GM12878 (cell line): ENCODE results near the gene AP5B1. TPM values are rescaled to one million over a fixed set of nuclear protein-coding genes. Genes with fewer than 3 reads are reported as not detected.

Source experiments
- ATAC-seq: fragments of 200-7000 bp; cut with Tn5 transposase; 3 replicates; pipeline ENCODE4 v1.9.1; 2020; ENCODE audit warnings: mild to moderate bottlenecking, moderate library complexity
- BruUV-seq: library from RNA; stranded (reverse); fragments of 400-500 nt; replicated peaks from 2 replicates; lab custom pipeline; 2021; lab: Mats Ljungman, UMichigan
- CTCF ChIA-PET: fragments of 300-600 bp; sonication (Branson Sonifier 250); formaldehyde crosslinking; extraction: SDS; loops from one replicate; lab custom pipeline; 2021; ENCODE audit warnings: inconsistent platforms; lab: Yijun Ruan, JAX
- POLR2A ChIA-PET: fragments of 350-600 bp; formaldehyde crosslinking; extraction: SDS; loops from one replicate; lab custom pipeline; 2021; ENCODE audit warnings: inconsistent platforms; lab: Charles Lee
- RAD21 ChIA-PET: fragments of 300-600 bp; sonication (Branson Sonifier 250); formaldehyde crosslinking; loops from one replicate; lab custom pipeline; 2023; ENCODE audit warnings: antibody characterized with exemption; ENCODE audit not compliant: unreplicated experiment; lab: Charles Lee
- SMC1A ChIA-PET: fragments of 300-600 bp; sonication (Branson Sonifier 250); formaldehyde crosslinking; loops from one replicate; lab custom pipeline; 2023; ENCODE audit not compliant: unreplicated experiment, uncharacterized antibody; lab: Charles Lee
- DNase-seq: peaks from one replicate; pipeline ENCODE4 v3.0.0-alpha.2; 2011; ENCODE audit warnings: low read depth, low spot score
- FAIRE-seq: peaks from 3 replicates; lab custom pipeline; 2011; peaks lifted over from hg19 to GRCh38; lab: Jason Lieb, UNC
- H2AFZ ChIP-seq: 2 replicates; pipeline ENCODE4 v1.6.0; 2011; ENCODE audit warnings: low read depth, low read length, control low read depth; ENCODE audit not compliant: control insufficient read depth
- H3K27ac ChIP-seq: 2 replicates; pipeline ENCODE4 v1.5.1; 2011; ENCODE audit warnings: control low read depth; ENCODE audit not compliant: control insufficient read depth, insufficient read depth
- H3K27me3 ChIP-seq, 2 experiments: replicated peaks in 1 of 2; 2 replicates each; pipeline versions ENCODE4 v1.6.0 to v1.6.1; 2011; ENCODE audit warnings: low read length in 1 of 2; ENCODE audit not compliant: control insufficient read depth in 2 of 2, insufficient read depth in 2 of 2
- H3K36me3 ChIP-seq, 2 experiments: 2 replicates each; pipeline ENCODE4 v1.5.1; 2011; ENCODE audit warnings: low read length in 1 of 2; ENCODE audit not compliant: control insufficient read depth in 2 of 2, insufficient read depth in 2 of 2
- H3K4me1 ChIP-seq: 2 replicates; pipeline ENCODE4 v1.6.1; 2011; ENCODE audit warnings: mild to moderate bottlenecking, low read length, moderate library complexity, mixed read lengths; ENCODE audit not compliant: control insufficient read depth, insufficient read depth
- H3K4me2 ChIP-seq: 2 replicates; pipeline ENCODE4 v1.6.0; 2011; ENCODE audit warnings: control low read depth; ENCODE audit not compliant: control insufficient read depth, insufficient read depth
- H3K4me3 ChIP-seq: fragments of 200-600 bp; sonication (generic); 2 replicates; pipeline ENCODE4 v1.5.1; 2016
- H3K79me2 ChIP-seq: 2 replicates; pipeline ENCODE4 v1.6.0; 2011; ENCODE audit warnings: low read length; ENCODE audit not compliant: control insufficient read depth, insufficient read depth
- H3K9ac ChIP-seq: 2 replicates; pipeline ENCODE4 v1.8.0; 2011; ENCODE audit warnings: low read length, control low read depth, mixed read lengths; ENCODE audit not compliant: control insufficient read depth, insufficient read depth
- H3K9me3 ChIP-seq: replicated peaks from 3 replicates; pipeline ENCODE4 v1.5.1; 2011; ENCODE audit warnings: mild to moderate bottlenecking, low read length; ENCODE audit not compliant: control insufficient read depth, insufficient read depth
- H4K20me1 ChIP-seq: 2 replicates; pipeline ENCODE4 v1.6.0; 2011; ENCODE audit not compliant: control insufficient read depth, insufficient read depth
- CREM ChIP-seq: IDR thresholded peaks from 2 replicates; pipeline ENCODE4 v1.6.1; 2014; ENCODE audit warnings: antibody characterized with exemption, low read depth
- HDAC6 ChIP-seq: fragments of 200-600 bp; sonication (generic); IDR thresholded peaks from one replicate; pipeline ENCODE4 v1.8.0; 2017; ENCODE audit warnings: antibody characterized with exemption; ENCODE audit not compliant: unreplicated experiment
- IRF4 ChIP-seq: IDR thresholded peaks from 2 replicates; pipeline ENCODE4 v1.6.1; 2011; ENCODE audit warnings: low read depth, low read length
- MTA3 ChIP-seq: IDR thresholded peaks from 2 replicates; pipeline ENCODE4 v1.6.1; 2012; ENCODE audit warnings: low read length, inconsistent platforms, borderline replicate concordance
- SIN3A ChIP-seq: IDR thresholded peaks from 2 replicates; pipeline ENCODE4 v1.6.1; 2012; ENCODE audit warnings: low read depth, low read length, improper control_type of control experiment
- SIX5 ChIP-seq: IDR thresholded peaks from 2 replicates; pipeline ENCODE4 v1.6.1; 2011; ENCODE audit warnings: mild to moderate bottlenecking, low read depth, low read length, moderate library complexity; ENCODE audit not compliant: severe bottlenecking
- ZNF274 ChIP-seq: IDR thresholded peaks from one replicate; pipeline ENCODE4 v1.8.0; 2011; ENCODE audit not compliant: insufficient read length, insufficient read depth
- ZNF622 ChIP-seq: fragments of 450-650 bp; IDR thresholded peaks from 2 replicates; pipeline ENCODE4 v1.6.1; 2017; ENCODE audit warnings: mild to moderate bottlenecking, inconsistent platforms
- ZSCAN29 ChIP-seq: fragments of 450-650 bp; IDR thresholded peaks from 2 replicates; pipeline ENCODE4 v1.6.1; 2017; ENCODE audit warnings: mild to moderate bottlenecking, moderate library complexity
- WGBS: methylation state at CpG from one replicate; pipeline ENCODE4 v1.1.6; 2016; ENCODE audit warnings: low lambda C conversion rate; ENCODE audit not compliant: insufficient replicate concordance, insufficient coverage; ENCODE audit errors: missing lambda C conversion rate; 5-methylcytosine and 5-hydroxymethylcytosine counted together
- in situ Hi-C: fragments of 300-500 bp; cut with MboI; formaldehyde crosslinking; loops from 9 replicates; pipeline ENCODE4 v1.14.3; 2018; ENCODE audit warnings: mixed read lengths
- intact Hi-C: fragments of 100-400 bp; cut with micrococcal nuclease; formaldehyde crosslinking; loops from one replicate; pipeline ENCODE4 v1.14.2; 2022; ENCODE audit not compliant: unreplicated experiment
- polyA plus RNA-seq, 11 experiments: library from polyadenylated mRNA; depleted of rRNA in 4 of 11; unstranded in 6 of 11; stranded (reverse) in 5 of 11; fragments of >200 nt; fragmentation: Nextera tagmentation in 4 of 11; fragmentation: Illumina TruSeq in 1 of 11; extraction: Ambion mirVana in 4 of 11; extraction: Trizol in 1 of 11; gene quantifications; 1 replicate in 1 of 11; 2 replicates in 10 of 11; pipeline versions ENCODE4 v1.2.1 to v1.2.3, GENCODE V29; 2011 to 2016; ENCODE audit warnings: inconsistent platforms in 2 of 11, missing spikeins in 2 of 11, low read depth in 1 of 11
- total RNA-seq, 4 experiments: library from RNA; depleted of rRNA in 3 of 4; stranded (reverse); fragments of >200 nt in 3 of 4; fragmentation: Illumina TruSeq in 1 of 4; extraction: Trizol in 1 of 4; gene quantifications; 2 replicates each; pipeline versions ENCODE4 v1.2.1 to v1.2.3, GENCODE V29; 2013 to 2021
- TF ChIP-seq, protein P1 (sequence below): fragments of 450-650 bp; IDR thresholded peaks from 2 replicates; pipeline ENCODE4 v1.6.1; 2017; ENCODE audit warnings: mild to moderate bottlenecking
- TF ChIP-seq, protein P2 (sequence below): fragments of 450-650 bp; IDR thresholded peaks from 2 replicates; pipeline ENCODE4 v1.6.1; 2017; ENCODE audit warnings: mild to moderate bottlenecking, moderate library complexity
- TF ChIP-seq, protein P3 (sequence below): IDR thresholded peaks from 2 replicates; pipeline ENCODE4 v1.6.1; 2012; ENCODE audit warnings: low read length, inconsistent platforms

AP5B1 gene
- total and polyA plus RNA-seq, 10 of the 15 experiments (the other 5 are each of a cell fraction or from before 2014, with no cell fraction given): 0.47 to 13.1 (median 4.8) TPM

DNA sequence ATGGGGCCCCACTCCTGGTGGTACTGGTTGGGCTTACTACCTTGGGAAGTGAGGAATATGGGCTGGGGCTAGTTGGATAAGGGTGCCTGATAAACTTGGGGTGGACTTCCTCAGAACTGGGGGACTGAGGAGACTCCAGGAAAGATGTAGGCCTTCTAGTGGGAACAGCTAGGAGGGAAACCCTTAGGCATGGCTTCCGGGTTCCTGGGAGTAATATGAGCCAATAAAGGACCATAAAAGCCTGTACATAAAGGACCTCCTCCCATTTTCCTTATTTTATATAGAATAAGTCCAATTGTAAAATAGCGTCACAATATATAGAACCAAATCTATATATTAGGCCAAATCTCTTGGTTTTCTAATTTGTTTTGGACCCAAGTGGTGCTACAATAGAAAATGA lies 41.8 kb downstream of the AP5B1 start:
- Histone ChIP-seq H3K27ac (no peak overlapping the region), H3K4me3 (no peak overlapping the region), H3K4me2 (no peak overlapping the region), H4K20me1 (no peaks in the 10 kb centered on the region), H3K4me1 (no peaks in the 10 kb centered on the region), H3K27me3 (peaks cover 0 to 3% of the 10 kb centered on the region in 2 experiments; a peak in 2 of 4 replicates), H3K79me2 (no peaks in the 10 kb centered on the region), H3K36me3 (no peaks in the 10 kb centered on the region), H2AFZ (no peak overlapping the region), H3K9me3 (no peaks in the 10 kb centered on the region), H3K9ac (no peak overlapping the region)
- ChIA-PET RAD21 (no interaction called here), SMC1A (no interaction called here), POLR2A (no interaction called here), CTCF (no interaction called here)
- DNase-seq (no peak), ATAC-seq (no peak), FAIRE-seq (no peak)
- 44% methylated on average over 2 of the region's 2 CpGs for WGBS
- BruUV-seq: no TSS peak
- no peak for TF ChIP-seq MTA3
- TF ChIP-seq IRF4: no peak
- no peak for TF ChIP-seq ZNF274
- no peak for TF ChIP-seq ZNF622
- TF ChIP-seq, protein P1, sequence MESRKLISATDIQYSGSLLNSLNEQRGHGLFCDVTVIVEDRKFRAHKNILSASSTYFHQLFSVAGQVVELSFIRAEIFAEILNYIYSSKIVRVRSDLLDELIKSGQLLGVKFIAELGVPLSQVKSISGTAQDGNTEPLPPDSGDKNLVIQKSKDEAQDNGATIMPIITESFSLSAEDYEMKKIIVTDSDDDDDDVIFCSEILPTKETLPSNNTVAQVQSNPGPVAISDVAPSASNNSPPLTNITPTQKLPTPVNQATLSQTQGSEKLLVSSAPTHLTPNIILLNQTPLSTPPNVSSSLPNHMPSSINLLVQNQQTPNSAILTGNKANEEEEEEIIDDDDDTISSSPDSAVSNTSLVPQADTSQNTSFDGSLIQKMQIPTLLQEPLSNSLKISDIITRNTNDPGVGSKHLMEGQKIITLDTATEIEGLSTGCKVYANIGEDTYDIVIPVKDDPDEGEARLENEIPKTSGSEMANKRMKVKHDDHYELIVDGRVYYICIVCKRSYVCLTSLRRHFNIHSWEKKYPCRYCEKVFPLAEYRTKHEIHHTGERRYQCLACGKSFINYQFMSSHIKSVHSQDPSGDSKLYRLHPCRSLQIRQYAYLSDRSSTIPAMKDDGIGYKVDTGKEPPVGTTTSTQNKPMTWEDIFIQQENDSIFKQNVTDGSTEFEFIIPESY: no peak
- TF ChIP-seq ZSCAN29: no peak
- in situ Hi-C loops (no loop called here), intact Hi-C loops (no loop called here)

DNA sequence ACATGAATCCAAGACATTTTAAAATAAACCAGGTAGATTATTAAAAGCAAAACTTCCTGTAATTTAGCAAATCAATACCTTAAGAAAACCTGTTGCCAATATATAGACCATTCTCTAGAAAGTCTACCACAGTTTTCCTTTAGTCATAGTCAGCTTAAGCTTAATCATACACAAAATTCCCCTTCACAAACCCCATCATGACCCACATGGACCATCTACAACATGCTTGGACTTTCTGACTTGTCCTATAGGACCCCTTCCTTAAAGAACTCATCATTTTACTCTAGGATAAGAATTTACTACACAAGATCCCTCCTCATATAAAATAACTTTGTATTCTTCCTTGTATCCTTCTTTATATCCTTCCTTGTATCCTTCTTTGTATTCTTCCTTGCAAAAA lies 44.0 kb downstream of the AP5B1 start:
- intact Hi-C loops: no loop called here
- H3K9ac ChIP-seq: no peak overlapping the region
- TF ChIP-seq CREM: no peak
- no peak for TF ChIP-seq SIX5
- TF ChIP-seq SIN3A: no peak
- no peak for TF ChIP-seq HDAC6
- TF ChIP-seq, protein P2, sequence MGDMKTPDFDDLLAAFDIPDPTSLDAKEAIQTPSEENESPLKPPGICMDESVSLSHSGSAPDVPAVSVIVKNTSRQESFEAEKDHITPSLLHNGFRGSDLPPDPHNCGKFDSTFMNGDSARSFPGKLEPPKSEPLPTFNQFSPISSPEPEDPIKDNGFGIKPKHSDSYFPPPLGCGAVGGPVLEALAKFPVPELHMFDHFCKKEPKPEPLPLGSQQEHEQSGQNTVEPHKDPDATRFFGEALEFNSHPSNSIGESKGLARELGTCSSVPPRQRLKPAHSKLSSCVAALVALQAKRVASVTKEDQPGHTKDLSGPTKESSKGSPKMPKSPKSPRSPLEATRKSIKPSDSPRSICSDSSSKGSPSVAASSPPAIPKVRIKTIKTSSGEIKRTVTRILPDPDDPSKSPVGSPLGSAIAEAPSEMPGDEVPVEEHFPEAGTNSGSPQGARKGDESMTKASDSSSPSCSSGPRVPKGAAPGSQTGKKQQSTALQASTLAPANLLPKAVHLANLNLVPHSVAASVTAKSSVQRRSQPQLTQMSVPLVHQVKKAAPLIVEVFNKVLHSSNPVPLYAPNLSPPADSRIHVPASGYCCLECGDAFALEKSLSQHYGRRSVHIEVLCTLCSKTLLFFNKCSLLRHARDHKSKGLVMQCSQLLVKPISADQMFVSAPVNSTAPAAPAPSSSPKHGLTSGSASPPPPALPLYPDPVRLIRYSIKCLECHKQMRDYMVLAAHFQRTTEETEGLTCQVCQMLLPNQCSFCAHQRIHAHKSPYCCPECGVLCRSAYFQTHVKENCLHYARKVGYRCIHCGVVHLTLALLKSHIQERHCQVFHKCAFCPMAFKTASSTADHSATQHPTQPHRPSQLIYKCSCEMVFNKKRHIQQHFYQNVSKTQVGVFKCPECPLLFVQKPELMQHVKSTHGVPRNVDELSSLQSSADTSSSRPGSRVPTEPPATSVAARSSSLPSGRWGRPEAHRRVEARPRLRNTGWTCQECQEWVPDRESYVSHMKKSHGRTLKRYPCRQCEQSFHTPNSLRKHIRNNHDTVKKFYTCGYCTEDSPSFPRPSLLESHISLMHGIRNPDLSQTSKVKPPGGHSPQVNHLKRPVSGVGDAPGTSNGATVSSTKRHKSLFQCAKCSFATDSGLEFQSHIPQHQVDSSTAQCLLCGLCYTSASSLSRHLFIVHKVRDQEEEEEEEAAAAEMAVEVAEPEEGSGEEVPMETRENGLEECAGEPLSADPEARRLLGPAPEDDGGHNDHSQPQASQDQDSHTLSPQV: no peak
- TF ChIP-seq ZSCAN29: no peak
- TF ChIP-seq, protein P3, sequence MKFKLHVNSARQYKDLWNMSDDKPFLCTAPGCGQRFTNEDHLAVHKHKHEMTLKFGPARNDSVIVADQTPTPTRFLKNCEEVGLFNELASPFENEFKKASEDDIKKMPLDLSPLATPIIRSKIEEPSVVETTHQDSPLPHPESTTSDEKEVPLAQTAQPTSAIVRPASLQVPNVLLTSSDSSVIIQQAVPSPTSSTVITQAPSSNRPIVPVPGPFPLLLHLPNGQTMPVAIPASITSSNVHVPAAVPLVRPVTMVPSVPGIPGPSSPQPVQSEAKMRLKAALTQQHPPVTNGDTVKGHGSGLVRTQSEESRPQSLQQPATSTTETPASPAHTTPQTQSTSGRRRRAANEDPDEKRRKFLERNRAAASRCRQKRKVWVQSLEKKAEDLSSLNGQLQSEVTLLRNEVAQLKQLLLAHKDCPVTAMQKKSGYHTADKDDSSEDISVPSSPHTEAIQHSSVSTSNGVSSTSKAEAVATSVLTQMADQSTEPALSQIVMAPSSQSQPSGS: no peak

More for the DNA sequence above, 44.0 kb downstream of the AP5B1 start:
- DNase-seq: no peak
- peaks cover 0 to 3% of the 10 kb centered on the region in 2 experiments; a peak in 2 of 4 replicates for H3K27me3 ChIP-seq
- in situ Hi-C loops: no loop called here
- H2AFZ ChIP-seq: no peak overlapping the region
- ATAC-seq: no peak
- no peak overlapping the region for H3K4me2 ChIP-seq
- H3K4me3 ChIP-seq: no peak overlapping the region
- CTCF ChIA-PET: interaction anchor here (0.6 to 1.5 kb wide), 3 partner anchors 10 to 25 kb away, joined by 3 to 6 read pairs (median 4); partner anchors contain the start of gene KAT5
- SMC1A ChIA-PET: no interaction called here
- H4K20me1 ChIP-seq: no peaks in the 10 kb centered on the region
- FAIRE-seq: no peak
- BruUV-seq: no TSS peak
- POLR2A ChIA-PET: no interaction called here
- RAD21 ChIA-PET: no interaction called here
- no peaks in the 10 kb centered on the region for H3K79me2 ChIP-seq
- H3K36me3 ChIP-seq: no peaks in the 10 kb centered on the region
- H3K9me3 ChIP-seq: no peaks in the 10 kb centered on the region
- H3K4me1 ChIP-seq: no peaks in the 10 kb centered on the region
- H3K27ac ChIP-seq: no peak overlapping the region
